Heart right ventricle (tissue), 16 donors: ENCODE data around the gene CD300H. TPM values are rescaled to one million over a fixed set of nuclear protein-coding genes. Genes with fewer than 3 reads are reported as not detected.

Experiments
- ATAC-seq, 8 donors: fragments of 200-7000 bp; cut with Tn5 transposase; one replicate each; pipeline ENCODE4 v1.9.1; 2020; ENCODE audit warnings: mild to moderate bottlenecking in 8 of 8, moderate library complexity in 8 of 8, moderate number of reproducible peaks in 1 of 8
- DNase-seq, 2 donors: peaks; one replicate each; pipeline ENCODE4 v3.0.0-alpha.2; 2020
- H3K27ac ChIP-seq, 10 donors: fragments of 200-600 bp; sonication (generic) in 2 of 10; one replicate each; pipeline versions ENCODE4 v1.5.0 to v1.8.0; 2020 to 2022; ENCODE audit warnings: mild to moderate bottlenecking in 3 of 10
- H3K27me3 ChIP-seq, 7 donors: fragments of 200-600 bp; one replicate each; pipeline ENCODE4 v1.8.0; 2021 to 2022; ENCODE audit warnings: mild to moderate bottlenecking in 2 of 7
- H3K36me3 ChIP-seq, 9 donors: fragments of 200-600 bp; sonication (generic) in 1 of 9; one replicate each; pipeline versions ENCODE4 v1.5.0 to v1.8.0; 2020 to 2022; ENCODE audit warnings: mild to moderate bottlenecking in 2 of 9
- H3K4me1 ChIP-seq, 9 donors: fragments of 200-600 bp; sonication (generic) in 1 of 9; one replicate each; pipeline versions ENCODE4 v1.5.0 to v1.8.0; 2020 to 2022; ENCODE audit warnings: mild to moderate bottlenecking in 4 of 9
- H3K4me3 ChIP-seq, 10 donors: fragments of 200-600 bp; sonication (generic) in 2 of 10; one replicate each; pipeline versions ENCODE4 v1.5.0 to v1.8.0; 2020 to 2022; ENCODE audit warnings: mild to moderate bottlenecking in 7 of 10, moderate library complexity in 2 of 10
- H3K9me3 ChIP-seq, 11 donors: fragments of 200-600 bp in 10 of 11; sonication (generic) in 2 of 11; one replicate each; pipeline versions ENCODE4 v1.5.0 to v1.8.0; 2013 to 2022; ENCODE audit warnings: mild to moderate bottlenecking in 2 of 11, control low read depth in 1 of 11, moderate library complexity in 1 of 11
- WGBS, 2 donors: extraction: QIAGEN DNeasy Blood & Tissue Kit; methylation state at CpG; one replicate each; pipeline ENCODE4 v1.1.7; 2013; ENCODE audit warnings: inconsistent platforms in 1 of 2; 5-methylcytosine and 5-hydroxymethylcytosine counted together
- intact Hi-C, 10 donors: fragments of 100-400 bp; cut with DNase I; formaldehyde crosslinking; loops; one replicate each; pipeline versions ENCODE4 v1.11.1 to v1.14.2; 2022
- polyA plus RNA-seq, 2 donors: library from polyadenylated mRNA; stranded (reverse); fragments of 200-250 nt; gene quantifications; one replicate each; pipeline ENCODE4 v1.2.3, GENCODE V29; 2013
- total RNA-seq, 10 donors: library from RNA; stranded (reverse); fragmentation: NEBNext Ultra II Directional in 3 of 10; extraction: Animal tissue kit (Norgen Biotek cat#: 25700) in 3 of 10; gene quantifications; one replicate each; pipeline versions ENCODE4 v1.2.1 to v1.2.4, GENCODE V29; 2021 to 2023
- TF ChIP-seq, protein P1 (sequence below), 9 donors: fragments of 200-600 bp; sonication (generic) in 2 of 9; IDR thresholded peaks; one replicate each; pipeline versions ENCODE4 v1.5.0 to v1.8.0; 2021 to 2022; ENCODE audit warnings: antibody characterized with exemption in 9 of 9, mild to moderate bottlenecking in 5 of 9, moderate library complexity in 1 of 9
- donor health status: Arrhythmogenic right ventricular cardiomyopathy.
- donor health status: ischemic (EF 13 %, LVEDD 7.1; RV severe dilation, severe dysfunction).
- donor health status: healthy with polysubstance abuse.
- donor health status: DM: no; HTN: yes; CAD: no.
- donor health status: DM: no; HTN: no; CAD: no.
- donor health status: ischemic (EF 25% LVEDD 6.9; RV normal size, moderate dysfunction).
- donor health status: ischemic (EF 25% LVEDD 5.7; RV mildly dilated, moderate dysfunction).
- donor health status: healthy.
- donor health status: DM: yes; HTN: yes; CAD: no.
- donor health status: Ischemic cardiomyopathy.
- donor health status: ischemic (EF 35%, LVEDD 5.7; RV mildly dilated, moderate dysfunction).
- donor health status: nonischemic (EF 11% LVEDD 7.7; RV severe dilation, severe dysfunction).
- donor health status: DM: yes; HTN: yes; CAD: no.
- donor health status: PGD.
- donor health status: ischemic (EF 29% LVEDD 5.4; RV normal size, mild dysfunction).
- donor health status: nonischemic (EF 23%, LVEDD 6.1; RV moderate dilation, normal function).

CD300H gene
- total and polyA plus RNA-seq, 12 donors, result 0.49 to 0.97 TPM; not detected in 10

- H3K4me3 ChIP-seq, result no peak overlapping the region
- no peaks in the 10 kb centered on the region for H3K9me3 ChIP-seq
- DNase-seq (no peak), ATAC-seq (no peak)
- 76 to 78% methylated on average over 10 of the region's 10 CpGs for WGBS, 2 donors
- TF ChIP-seq, protein P1, sequence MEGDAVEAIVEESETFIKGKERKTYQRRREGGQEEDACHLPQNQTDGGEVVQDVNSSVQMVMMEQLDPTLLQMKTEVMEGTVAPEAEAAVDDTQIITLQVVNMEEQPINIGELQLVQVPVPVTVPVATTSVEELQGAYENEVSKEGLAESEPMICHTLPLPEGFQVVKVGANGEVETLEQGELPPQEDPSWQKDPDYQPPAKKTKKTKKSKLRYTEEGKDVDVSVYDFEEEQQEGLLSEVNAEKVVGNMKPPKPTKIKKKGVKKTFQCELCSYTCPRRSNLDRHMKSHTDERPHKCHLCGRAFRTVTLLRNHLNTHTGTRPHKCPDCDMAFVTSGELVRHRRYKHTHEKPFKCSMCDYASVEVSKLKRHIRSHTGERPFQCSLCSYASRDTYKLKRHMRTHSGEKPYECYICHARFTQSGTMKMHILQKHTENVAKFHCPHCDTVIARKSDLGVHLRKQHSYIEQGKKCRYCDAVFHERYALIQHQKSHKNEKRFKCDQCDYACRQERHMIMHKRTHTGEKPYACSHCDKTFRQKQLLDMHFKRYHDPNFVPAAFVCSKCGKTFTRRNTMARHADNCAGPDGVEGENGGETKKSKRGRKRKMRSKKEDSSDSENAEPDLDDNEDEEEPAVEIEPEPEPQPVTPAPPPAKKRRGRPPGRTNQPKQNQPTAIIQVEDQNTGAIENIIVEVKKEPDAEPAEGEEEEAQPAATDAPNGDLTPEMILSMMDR (IDR thresholded peaks at IDR 0.05), result no peak
- peak overlapping the region in 1 of 10 donors; percentile 22 for H3K27ac ChIP-seq
- no peaks in the 10 kb centered on the region for H3K36me3 ChIP-seq
- intact Hi-C loops, result loop anchor here in 1 of 10 donors (10.0 kb wide), 1 partner anchor 230 kb away; no protein-coding TSS in a partner anchor
- H3K27me3 ChIP-seq, result peaks cover 0 to 32% (median 16%) of the 10 kb centered on the region in 7 donors
- peaks cover 0 to 54% (median 3%) of the 10 kb centered on the region in 9 donors for H3K4me1 ChIP-seq
These were observed 37.5 kb upstream of the CD300H start for GRCh38 chr17:74604761-74605160.

- ATAC-seq, result no peak
- Histone ChIP-seq H3K9me3 (no peaks in the 10 kb centered on the region), H3K27me3 (peaks cover 0 to 29% (median 17%) of the 10 kb centered on the region in 7 donors), H3K4me3 (no peak overlapping the region), H3K36me3 (no peaks in the 10 kb centered on the region), H3K27ac (no peak overlapping the region), H3K4me1 (peaks cover 0 to 57% (median 3%) of the 10 kb centered on the region in 9 donors)
- TF ChIP-seq, protein P1 (IDR thresholded peaks at IDR 0.05), result no peak
- no peak for DNase-seq
- intact Hi-C loops, result loop anchor here in 1 of 10 donors (10.0 kb wide), 1 partner anchor 229 kb away; no protein-coding TSS in a partner anchor
- WGBS, 2 donors, result 79 to 83% methylated on average over 6 of the region's 6 CpGs
These were observed 36.9 kb upstream of the CD300H start for GRCh38 chr17:74604200-74604599.

GRCh38 chr17:74603746-74604145, 36.4 kb upstream of the CD300H start:
- Histone ChIP-seq H3K9me3 (no peaks in the 10 kb centered on the region), H3K36me3 (no peaks in the 10 kb centered on the region), H3K27ac (no peak overlapping the region), H3K4me1 (peaks cover 0 to 62% (median 3%) of the 10 kb centered on the region in 9 donors), H3K27me3 (peaks cover 0 to 34% (median 22%) of the 10 kb centered on the region in 7 donors), H3K4me3 (no peak overlapping the region)
- intact Hi-C loops, result loop anchor here in 1 of 10 donors (10.0 kb wide), 1 partner anchor 229 kb away; no protein-coding TSS in a partner anchor
- ATAC-seq (no peak), DNase-seq (no peak)
- 69 to 71% methylated on average over 5 of the region's 5 CpGs for WGBS, 2 donors
- TF ChIP-seq, protein P1 (IDR thresholded peaks at IDR 0.05), result no peak

GRCh38 chr17:74603037-74603635, 35.8 kb upstream of the CD300H start:
- DNase-seq, result no peak
- ATAC-seq, result peak in 5 of 8 donors; percentile 5 to 44 (median 19)
- H3K4me1 ChIP-seq, result peaks cover 0 to 67% (median 3%) of the 10 kb centered on the region in 9 donors
- WGBS, 2 donors, result 61 to 62% methylated on average over 6 of the region's 6 CpGs
- H3K27me3 ChIP-seq, result peaks cover 0 to 40% (median 27%) of the 10 kb centered on the region in 7 donors
- intact Hi-C loops, result loop anchor here in 1 of 10 donors (10.0 kb wide), 1 partner anchor 228 kb away; no protein-coding TSS in a partner anchor
- no peak overlapping the region for H3K4me3 ChIP-seq
- H3K27ac ChIP-seq, result peak overlapping the region in 1 of 10 donors; percentile 14
- H3K9me3 ChIP-seq, result no peaks in the 10 kb centered on the region
- H3K36me3 ChIP-seq, result no peaks in the 10 kb centered on the region
- TF ChIP-seq, protein P1 (IDR thresholded peaks at IDR 0.05), result no peak
